Loucy (cell line): Measurements from ENCODE around the gene DAGLB.

Source experiments
- H2AFZ ChIP-seq: fragments of 200-600 bp; sonication (generic); 2 replicates; pipeline ENCODE4 v1.6.0; 2016; ENCODE audit warnings: antibody characterized with exemption, mild to moderate bottlenecking, low read length, moderate library complexity
- H3F3A ChIP-seq: fragments of 200-600 bp; 2 replicates; pipeline ENCODE4 v1.6.0; 2016; ENCODE audit warnings: antibody characterized with exemption, low read depth, mild to moderate bottlenecking
- H3K27me3 ChIP-seq: fragments of 200-600 bp; sonication (generic); 2 replicates; pipeline ENCODE4 v1.6.1; 2014; ENCODE audit warnings: low read length, mild to moderate bottlenecking; ENCODE audit not compliant: insufficient read depth, poor library complexity, severe bottlenecking
- H3K36me3 ChIP-seq: fragments of 200-600 bp; sonication (generic); 2 replicates; pipeline ENCODE4 v1.6.1; 2016; ENCODE audit warnings: low read length; ENCODE audit not compliant: insufficient read depth
- H3K4me1 ChIP-seq: fragments of 200-600 bp; sonication (generic); 2 replicates; pipeline ENCODE4 v1.5.1; 2014; ENCODE audit warnings: low read length, mild to moderate bottlenecking; ENCODE audit not compliant: insufficient read depth, poor library complexity, severe bottlenecking
- H3K4me2 ChIP-seq: fragments of 200-600 bp; sonication (generic); 2 replicates; pipeline ENCODE4 v1.6.0; 2014; ENCODE audit warnings: antibody characterized with exemption, low read length, low read depth, mild to moderate bottlenecking; ENCODE audit not compliant: poor library complexity, severe bottlenecking
- H3K4me3 ChIP-seq: fragments of 200-600 bp; sonication (generic); 2 replicates; pipeline ENCODE4 v1.5.1; 2014; ENCODE audit warnings: low read length, mild to moderate bottlenecking, mixed read lengths; ENCODE audit not compliant: poor library complexity, severe bottlenecking
- H3K79me2 ChIP-seq: fragments of 200-600 bp; sonication (generic); 2 replicates; pipeline ENCODE4 v1.6.1; 2014; ENCODE audit warnings: low read length; ENCODE audit not compliant: insufficient read depth
- H3K9ac ChIP-seq: fragments of 200-600 bp; sonication (generic); 2 replicates; pipeline ENCODE4 v1.6.0; 2014; ENCODE audit warnings: mild to moderate bottlenecking, low read depth, low read length, moderate library complexity; ENCODE audit not compliant: poor library complexity, severe bottlenecking
- H3K9me2 ChIP-seq: fragments of 200-600 bp; sonication (generic); replicated peaks from 2 replicates; pipeline ENCODE4 v1.6.1; 2016; ENCODE audit warnings: low read depth, low read length, mixed read lengths
- H3K9me3 ChIP-seq: fragments of 200-600 bp; sonication (generic); 2 replicates; pipeline ENCODE4 v1.6.1; 2014; ENCODE audit warnings: mild to moderate bottlenecking, antibody characterized with exemption, low read length, low read depth; ENCODE audit not compliant: insufficient read depth
- H4K20me1 ChIP-seq: fragments of 200-600 bp; sonication (generic); 2 replicates; pipeline ENCODE4 v1.6.0; 2014; ENCODE audit warnings: antibody characterized with exemption, low read length, mild to moderate bottlenecking; ENCODE audit not compliant: insufficient read depth, poor library complexity, severe bottlenecking
- EZH2phosphoT487 ChIP-seq: fragments of 200-600 bp; IDR thresholded peaks from 2 replicates; pipeline ENCODE4 v1.6.1; 2018; ENCODE audit warnings: antibody characterized with exemption, mild to moderate bottlenecking, moderate library complexity, borderline replicate concordance
- TF ChIP-seq, protein P1 (sequence below): fragments of 200-600 bp; sonication (generic); conservative IDR thresholded peaks from 2 replicates; pipeline ENCODE4 v1.5.1; 2014; ENCODE audit warnings: mild to moderate bottlenecking, antibody characterized with exemption, low read length

The DAGLB gene

DNA sequence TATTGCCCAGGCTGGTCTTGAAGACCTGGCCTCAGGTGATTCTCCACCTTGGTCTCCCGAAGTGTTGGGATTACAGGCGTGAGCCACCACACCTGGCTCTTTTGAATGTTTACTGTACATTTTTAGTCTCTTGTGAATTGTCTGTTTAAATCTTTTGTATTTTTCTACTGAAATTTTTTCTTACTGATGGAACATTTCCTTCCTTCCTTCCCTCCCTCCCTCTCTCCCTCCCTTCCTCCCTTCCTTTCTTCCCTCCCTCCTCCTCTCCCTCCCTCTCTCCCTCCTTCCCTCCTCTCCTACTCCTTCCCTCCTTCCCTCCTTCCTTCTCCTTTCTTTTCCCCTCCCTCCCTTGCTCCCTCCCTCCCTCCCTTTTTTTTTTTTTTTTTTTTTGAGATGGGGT lies 58.0 kb downstream of the DAGLB start:
- Histone ChIP-seq H3K4me2 (no peak overlapping the region), H4K20me1 (peaks cover 77% of the 10 kb centered on the region), H3K27me3 (no peaks in the 10 kb centered on the region), H3K9me2 (no peaks in the 10 kb centered on the region), H3K79me2 (peaks cover 91% of the 10 kb centered on the region), H3K4me1 (peaks cover 5% of the 10 kb centered on the region), H2AFZ (no peak overlapping the region), H3F3A (no peaks in the 10 kb centered on the region), H3K36me3 (peaks cover 69% of the 10 kb centered on the region), H3K9me3 (no peaks in the 10 kb centered on the region), H3K9ac (no peak overlapping the region), H3K4me3 (no peak overlapping the region)
- TF ChIP-seq, protein P1, sequence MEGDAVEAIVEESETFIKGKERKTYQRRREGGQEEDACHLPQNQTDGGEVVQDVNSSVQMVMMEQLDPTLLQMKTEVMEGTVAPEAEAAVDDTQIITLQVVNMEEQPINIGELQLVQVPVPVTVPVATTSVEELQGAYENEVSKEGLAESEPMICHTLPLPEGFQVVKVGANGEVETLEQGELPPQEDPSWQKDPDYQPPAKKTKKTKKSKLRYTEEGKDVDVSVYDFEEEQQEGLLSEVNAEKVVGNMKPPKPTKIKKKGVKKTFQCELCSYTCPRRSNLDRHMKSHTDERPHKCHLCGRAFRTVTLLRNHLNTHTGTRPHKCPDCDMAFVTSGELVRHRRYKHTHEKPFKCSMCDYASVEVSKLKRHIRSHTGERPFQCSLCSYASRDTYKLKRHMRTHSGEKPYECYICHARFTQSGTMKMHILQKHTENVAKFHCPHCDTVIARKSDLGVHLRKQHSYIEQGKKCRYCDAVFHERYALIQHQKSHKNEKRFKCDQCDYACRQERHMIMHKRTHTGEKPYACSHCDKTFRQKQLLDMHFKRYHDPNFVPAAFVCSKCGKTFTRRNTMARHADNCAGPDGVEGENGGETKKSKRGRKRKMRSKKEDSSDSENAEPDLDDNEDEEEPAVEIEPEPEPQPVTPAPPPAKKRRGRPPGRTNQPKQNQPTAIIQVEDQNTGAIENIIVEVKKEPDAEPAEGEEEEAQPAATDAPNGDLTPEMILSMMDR: no peak
- no peak for TF ChIP-seq EZH2phosphoT487

- Histone ChIP-seq H3K4me1 (peaks cover 19% of the 10 kb centered on the region), H4K20me1 (peaks cover 79% of the 10 kb centered on the region), H3K79me2 (peaks cover 91% of the 10 kb centered on the region), H3K9me2 (no peaks in the 10 kb centered on the region), H3K36me3 (peaks cover 50% of the 10 kb centered on the region), H3K9ac (no peak overlapping the region), H2AFZ (no peak overlapping the region), H3K9me3 (no peaks in the 10 kb centered on the region), H3K4me2 (no peak overlapping the region), H3K27me3 (no peaks in the 10 kb centered on the region), H3F3A (no peaks in the 10 kb centered on the region), H3K4me3 (no peak overlapping the region)
- no peak for TF ChIP-seq EZH2phosphoT487
- TF ChIP-seq, protein P1: no peak
Measured at GRCh38 chr7:6387734-6388294, 59.9 kb downstream of the DAGLB start.

- H3F3A ChIP-seq: no peaks in the 10 kb centered on the region
Measured at GRCh38 chr7:6386779-6387178, 61.0 kb downstream of the DAGLB start.

More at GRCh38 chr7:6386779-6387178, 61.0 kb downstream of the DAGLB start:
- H3K4me2 ChIP-seq: no peak overlapping the region
- peaks cover 91% of the 10 kb centered on the region for H3K79me2 ChIP-seq
- peaks cover 29% of the 10 kb centered on the region for H3K4me1 ChIP-seq
- H3K9me3 ChIP-seq: no peaks in the 10 kb centered on the region
- no peak overlapping the region for H3K9ac ChIP-seq
- no peak overlapping the region for H2AFZ ChIP-seq
- peaks cover 40% of the 10 kb centered on the region for H3K36me3 ChIP-seq
- TF ChIP-seq EZH2phosphoT487: no peak
- TF ChIP-seq, protein P1: no peak
- H3K4me3 ChIP-seq: no peak overlapping the region
- H3K27me3 ChIP-seq: no peaks in the 10 kb centered on the region
- H4K20me1 ChIP-seq: peaks cover 77% of the 10 kb centered on the region
- H3K9me2 ChIP-seq: no peaks in the 10 kb centered on the region
